Lower leg skin (tissue), 4 donors: Measurements from ENCODE around the gene TAT. TPM values are rescaled to one million over a fixed set of nuclear protein-coding genes. Genes with fewer than 3 reads are reported as not detected.

Experiments
- DNase-seq, 2 donors: peaks; one replicate each; pipeline ENCODE4 v3.0.0-alpha.2; 2019; ENCODE audit warnings: low spot score in 2 of 2
- H3K4me3 ChIP-seq: fragments of 200-600 bp; sonication (generic); 2 replicates; pipeline ENCODE4 v1.5.1; 2017; ENCODE audit warnings: mild to moderate bottlenecking, low read depth; ENCODE audit not compliant: poor library complexity, severe bottlenecking
- POLR2A ChIP-seq, 2 donors: fragments of 450-650 bp; IDR thresholded peaks; one replicate each; pipeline ENCODE4 v1.6.1; 2016 to 2017; ENCODE audit warnings: antibody characterized with exemption in 2 of 2, mild to moderate bottlenecking in 1 of 2, moderate library complexity in 1 of 2
- WGBS, 2 donors: methylation state at CpG; one replicate each; pipeline ENCODE4 v1.1.5; 2018; 5-methylcytosine and 5-hydroxymethylcytosine counted together
- intact Hi-C: fragments of 100-400 bp; cut with DNase I; formaldehyde crosslinking; loops from one replicate; pipeline ENCODE4 v1.15.0; 2023; ENCODE audit warnings: low total_unique reads
- total RNA-seq, 4 donors: library from RNA; depleted of rRNA; stranded (reverse); fragments of >200 nt; gene quantifications; one replicate each; pipeline ENCODE4 v1.1.0, GENCODE V29; 2016
- TF ChIP-seq, protein P1 (sequence below), 3 donors: fragments of 450-650 bp; IDR thresholded peaks; one replicate each; pipeline ENCODE4 v1.5.1; 2016; ENCODE audit warnings: antibody characterized with exemption in 3 of 3, mild to moderate bottlenecking in 3 of 3, moderate library complexity in 2 of 3

TAT gene
- total RNA-seq, 4 donors from 2014 or later: not detected

DNA sequence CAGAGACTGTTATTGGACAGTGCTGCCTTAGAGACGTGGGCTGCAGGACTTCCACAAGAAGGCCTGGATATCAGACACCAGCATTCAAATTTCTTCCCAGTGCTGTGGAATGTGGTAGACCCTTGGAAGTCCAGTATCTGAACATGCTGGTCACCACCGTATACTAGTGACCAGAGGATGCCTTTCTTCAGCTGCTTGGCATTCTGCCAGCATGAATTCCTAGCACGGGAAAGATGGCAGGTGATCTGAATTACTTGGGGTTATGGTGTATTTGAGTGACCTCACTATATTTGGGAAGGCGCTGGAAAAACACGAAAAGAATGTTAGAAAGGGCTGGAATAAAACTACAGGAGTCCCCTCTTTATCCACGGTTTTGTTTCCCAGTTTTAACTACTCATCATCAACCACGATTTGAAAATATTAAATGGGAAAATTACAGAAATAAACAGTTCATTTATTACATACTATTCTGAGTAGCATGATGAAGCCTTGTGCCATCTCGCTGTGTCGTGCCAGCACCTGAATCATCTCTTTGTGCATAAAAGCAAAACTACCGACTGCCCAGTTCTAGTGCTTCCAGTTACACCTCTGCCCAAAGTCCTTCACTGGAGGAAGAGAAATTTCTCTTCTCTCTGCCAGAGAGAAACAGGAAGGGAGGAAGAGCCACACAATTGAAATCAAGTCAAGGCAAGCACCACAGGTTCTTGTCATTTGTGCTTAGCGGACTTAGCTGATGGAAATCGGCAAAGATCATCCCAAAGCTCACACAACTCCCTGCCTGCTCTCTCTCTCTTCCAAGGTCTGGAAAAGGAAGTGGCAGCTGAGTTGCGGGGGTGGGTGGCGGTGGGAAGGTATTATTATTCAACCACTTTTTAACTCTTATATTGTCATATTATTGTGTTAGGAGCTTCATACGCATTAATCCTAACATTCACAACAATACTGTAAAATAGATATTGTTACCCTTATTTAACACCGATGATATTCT, 52.0 kb downstream of the TAT start:
- WGBS, 2 donors: 50 to 53% methylated on average over 16 of the region's 16 CpGs
- DNase-seq: no peak
- intact Hi-C loops: no loop called here
- no peak overlapping the region for H3K4me3 ChIP-seq
- no peak for TF ChIP-seq POLR2A (IDR thresholded peaks at IDR 0.05)
- TF ChIP-seq, protein P1, sequence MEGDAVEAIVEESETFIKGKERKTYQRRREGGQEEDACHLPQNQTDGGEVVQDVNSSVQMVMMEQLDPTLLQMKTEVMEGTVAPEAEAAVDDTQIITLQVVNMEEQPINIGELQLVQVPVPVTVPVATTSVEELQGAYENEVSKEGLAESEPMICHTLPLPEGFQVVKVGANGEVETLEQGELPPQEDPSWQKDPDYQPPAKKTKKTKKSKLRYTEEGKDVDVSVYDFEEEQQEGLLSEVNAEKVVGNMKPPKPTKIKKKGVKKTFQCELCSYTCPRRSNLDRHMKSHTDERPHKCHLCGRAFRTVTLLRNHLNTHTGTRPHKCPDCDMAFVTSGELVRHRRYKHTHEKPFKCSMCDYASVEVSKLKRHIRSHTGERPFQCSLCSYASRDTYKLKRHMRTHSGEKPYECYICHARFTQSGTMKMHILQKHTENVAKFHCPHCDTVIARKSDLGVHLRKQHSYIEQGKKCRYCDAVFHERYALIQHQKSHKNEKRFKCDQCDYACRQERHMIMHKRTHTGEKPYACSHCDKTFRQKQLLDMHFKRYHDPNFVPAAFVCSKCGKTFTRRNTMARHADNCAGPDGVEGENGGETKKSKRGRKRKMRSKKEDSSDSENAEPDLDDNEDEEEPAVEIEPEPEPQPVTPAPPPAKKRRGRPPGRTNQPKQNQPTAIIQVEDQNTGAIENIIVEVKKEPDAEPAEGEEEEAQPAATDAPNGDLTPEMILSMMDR (IDR thresholded peaks at IDR 0.05): no peak

DNA sequence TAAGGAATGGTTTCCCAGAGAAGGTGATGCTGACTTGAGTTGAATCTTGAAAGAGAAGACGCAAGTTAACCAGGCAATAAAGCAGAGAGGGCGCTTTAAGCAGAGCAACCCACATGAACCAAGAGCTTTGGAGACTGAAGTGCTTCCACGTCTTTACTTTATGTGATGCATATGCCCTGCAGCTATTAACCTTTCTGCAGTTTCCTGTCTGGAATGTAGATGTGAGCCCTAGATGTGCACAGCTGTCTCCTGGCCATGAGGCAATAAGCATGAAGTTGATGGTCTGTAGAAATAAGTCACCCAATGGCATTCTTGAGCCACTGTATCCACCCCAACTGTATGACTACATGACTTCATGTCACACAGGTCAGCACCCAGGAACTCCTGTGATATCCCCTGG, 56.3 kb downstream of the TAT start:
- intact Hi-C loops: no loop called here
- DNase-seq: no peak
- no peak for TF ChIP-seq POLR2A (IDR thresholded peaks at IDR 0.05)
- TF ChIP-seq, protein P1 (IDR thresholded peaks at IDR 0.05): no peak
- WGBS, 2 donors: 59 to 61% methylated on average over 3 of the region's 3 CpGs
- H3K4me3 ChIP-seq: no peak overlapping the region

Other genes with a start within 250 kb of the TAT start
- 1 to 10 TPM in 3 of 4 donors, not detected in 1; 3.8 to 5.1 (median 4.1) TPM for gene CALB2, start 218.4 kb downstream of the TAT start, total RNA-seq
- not detected for gene TLE7, start 135.0 kb downstream of the TAT start, total RNA-seq
- gene ZNF23, start 114.8 kb downstream of the TAT start, total RNA-seq: 1 to 10 TPM; 3.6 to 8.1 (median 5.8) TPM
- gene ZNF19, start 87.8 kb downstream of the TAT start, total RNA-seq: 1 to 10 TPM in 3 of 4 donors, under 1 TPM in 1; 0.84 to 4.2 (median 2.5) TPM
- not detected for gene CHST4, start 50.7 kb downstream of the TAT start, total RNA-seq
- gene MARVELD3, start 49.1 kb upstream of the TAT start, total RNA-seq: 10 to 100 TPM in 2 of 4 donors, 1 to 10 TPM in 2; 3.3 to 11.3 (median 9.5) TPM
- 1 to 10 TPM; 2.0 to 4.9 (median 4.1) TPM for gene PHLPP2, start 147.6 kb upstream of the TAT start, total RNA-seq
- 10 to 100 TPM; 59.6 to 90.6 (median 75.9) TPM for gene AP1G1, start 231.7 kb upstream of the TAT start, total RNA-seq